Neural cell (in vitro differentiated cells): ENCODE results near the gene RAB6A. TPM values are rescaled to one million over a fixed set of nuclear protein-coding genes. Genes with fewer than 3 reads are reported as not detected.
A peak's percentile ranks its signal among the peaks of the same experiment; 100 is the strongest.

Source experiments
- H2AFZ ChIP-seq: fragments of 200-600, 300-800 bp; sonication (generic), shearing (Covaris generic); 2 replicates; pipeline ENCODE4 v1.6.0; 2014; ENCODE audit warnings: low read depth, mild to moderate bottlenecking, antibody characterized with exemption, low read length, moderate library complexity
- H3F3A ChIP-seq: fragments of 200-600 bp; shearing (Covaris generic); 2 replicates; pipeline ENCODE4 v1.6.1; 2016; ENCODE audit warnings: mild to moderate bottlenecking, moderate library complexity, mixed read lengths, antibody characterized with exemption, low read length; ENCODE audit not compliant: insufficient read depth, poor library complexity, severe bottlenecking
- H3K27ac ChIP-seq: fragments of 200-600, 300-800 bp; sonication (generic), shearing (Covaris generic); 2 replicates; pipeline ENCODE4 v1.5.1; 2014; ENCODE audit warnings: mild to moderate bottlenecking, low read length, moderate library complexity
- H3K27me3 ChIP-seq: fragments of 300-800, 200-600 bp; sonication (generic), shearing (Covaris generic); 2 replicates; pipeline ENCODE4 v1.6.0; 2014; ENCODE audit warnings: mild to moderate bottlenecking, low read depth, low read length, moderate library complexity; ENCODE audit not compliant: insufficient read depth
- H3K36me3 ChIP-seq: fragments of 300-800, 200-600 bp; sonication (generic), shearing (Covaris generic); 2 replicates; pipeline ENCODE4 v1.5.1; 2014; ENCODE audit warnings: mild to moderate bottlenecking, antibody characterized with exemption, low read length, moderate library complexity; ENCODE audit not compliant: insufficient read depth
- H3K4me2 ChIP-seq: fragments of 300-800, 200-600 bp; sonication (generic), shearing (Covaris generic); 2 replicates; pipeline ENCODE4 v1.6.0; 2014; ENCODE audit warnings: mild to moderate bottlenecking, low read length
- H3K4me3 ChIP-seq: fragments of 300-800, 200-600 bp; sonication (generic), shearing (Covaris generic); 2 replicates; pipeline ENCODE4 v1.5.1; 2014; ENCODE audit warnings: mild to moderate bottlenecking, low read length, moderate library complexity
- H3K79me2 ChIP-seq: fragments of 200-600 bp; shearing (Covaris generic); replicated peaks from 2 replicates; pipeline ENCODE4 v1.6.0; 2014; ENCODE audit warnings: mild to moderate bottlenecking, low read length, moderate library complexity; ENCODE audit not compliant: insufficient read depth
- H3K9ac ChIP-seq: fragments of 300-800, 200-600 bp; sonication (generic), shearing (Covaris generic); 2 replicates; pipeline ENCODE4 v1.6.1; 2016; ENCODE audit warnings: mild to moderate bottlenecking, low read length, mixed read lengths
- H3K9me2 ChIP-seq: fragments of 200-600 bp; shearing (Covaris generic); 2 replicates; pipeline ENCODE4 v1.6.1; 2016; ENCODE audit warnings: mild to moderate bottlenecking, low read length, mixed read lengths; ENCODE audit not compliant: insufficient read depth
- H3K9me3 ChIP-seq: fragments of 200-600, 300-800 bp; sonication (generic), shearing (Covaris generic); 2 replicates; pipeline ENCODE4 v1.6.1; 2016; ENCODE audit warnings: mild to moderate bottlenecking, mixed run types, low read length, moderate library complexity, mixed read lengths
- H4K20me1 ChIP-seq: fragments of 200-600 bp; shearing (Covaris generic); 2 replicates; pipeline ENCODE4 v1.6.1; 2016; ENCODE audit warnings: mild to moderate bottlenecking, mixed run types; ENCODE audit not compliant: insufficient read depth
- CTCF ChIP-seq: fragments of 450-650 bp; IDR thresholded peaks from 2 replicates; pipeline ENCODE4 v1.5.1; 2014; ENCODE audit warnings: antibody characterized with exemption, mild to moderate bottlenecking, moderate library complexity; ENCODE audit not compliant: poor library complexity, severe bottlenecking
- EP300 ChIP-seq: fragments of 450-650 bp; conservative IDR thresholded peaks from 2 replicates; pipeline ENCODE4 v1.6.1; 2014; ENCODE audit warnings: antibody characterized with exemption, mild to moderate bottlenecking, moderate library complexity; ENCODE audit not compliant: poor library complexity, severe bottlenecking
- EZH2 ChIP-seq: fragments of 200-600, 300-800 bp; shearing (Covaris generic), sonication (generic); IDR thresholded peaks from 2 replicates; pipeline ENCODE4 v1.6.1; 2014; ENCODE audit warnings: antibody characterized with exemption, low read length, borderline replicate concordance, mild to moderate bottlenecking; ENCODE audit not compliant: insufficient read depth, poor library complexity, severe bottlenecking
- MXI1 ChIP-seq: fragments of 450-650 bp; conservative IDR thresholded peaks from 2 replicates; pipeline ENCODE4 v1.6.1; 2014; ENCODE audit warnings: antibody characterized with exemption, mild to moderate bottlenecking; ENCODE audit not compliant: poor library complexity, severe bottlenecking
- POLR2AphosphoS5 ChIP-seq: IDR thresholded peaks from 2 replicates; pipeline ENCODE4 v1.6.1; 2012
- RAD21 ChIP-seq: fragments of 450-650 bp; conservative IDR thresholded peaks from 2 replicates; pipeline ENCODE4 v1.6.1; 2014; ENCODE audit warnings: antibody characterized with exemption, mild to moderate bottlenecking, moderate library complexity
- REST ChIP-seq: IDR thresholded peaks from 2 replicates; pipeline ENCODE4 v1.6.1; 2012; ENCODE audit warnings: borderline replicate concordance
- SMC3 ChIP-seq: fragments of 450-650 bp; conservative IDR thresholded peaks from 2 replicates; pipeline ENCODE4 v1.6.1; 2014; ENCODE audit warnings: antibody characterized with exemption, mild to moderate bottlenecking, moderate library complexity; ENCODE audit not compliant: poor library complexity
- TAF1 ChIP-seq: IDR thresholded peaks from 2 replicates; pipeline ENCODE4 v1.6.1; 2012; ENCODE audit warnings: low read depth
- polyA minus RNA-seq: library from RNA; depleted of rRNA, polyadenylated mRNA; stranded (reverse); fragments of >200 nt; gene quantifications from 2 replicates; pipeline ENCODE4 v1.2.3, GENCODE V29; 2014
- polyA plus RNA-seq: library from polyadenylated mRNA; depleted of rRNA; stranded (reverse); fragments of >200 nt; gene quantifications from 2 replicates; pipeline ENCODE4 v1.2.3, GENCODE V29; 2014

Gene RAB6A
- 155 and 207 TPM in 2 replicates for polyA plus RNA-seq
- polyA minus RNA-seq: 229 and 233 TPM in 2 replicates

- Histone ChIP-seq H3K9me2 (no peaks in the 10 kb centered on the region), H3K4me3 (peak within 1 kb of the TSS; percentile 67), H4K20me1 (peaks cover 10% of the 10 kb centered on the region), H3K36me3 (no peaks in the 10 kb centered on the region), H3K9me3 (no peaks in the 10 kb centered on the region), H3K79me2 (peaks cover 43% of the 10 kb centered on the region), H3K27me3 (no peaks in the 10 kb centered on the region), H2AFZ (peak within 1 kb of the TSS; percentile 99), H3F3A (no peaks in the 10 kb centered on the region), H3K9ac (peak within 1 kb of the TSS; percentile 89), H3K4me2 (peak within 1 kb of the TSS; percentile 89), H3K27ac (peak within 1 kb of the TSS; percentile 95)
- TF ChIP-seq RAD21 (peak; percentile 73), REST (no peak), EP300 (peak; percentile 87), POLR2AphosphoS5 (no peak), MXI1 (peak; percentile 88), CTCF (peak; percentile 92), TAF1 (peak; percentile 90), SMC3 (peak; percentile 81), EZH2 (no peak)
These were observed at the start of gene RAB6A for GRCh38 chr11:73760679-73761402. RAB6A (minus strand) TSS chr11:73761074; CDS start chr11:73760635, 439 bp downstream.

GRCh38 chr11:73810637-73811036, 49.8 kb upstream of the RAB6A start:
- H3K9ac ChIP-seq: no peak overlapping the region
- no peaks in the 10 kb centered on the region for H3K79me2 ChIP-seq
- TF ChIP-seq EP300 (no peak), RAD21 (no peak), EZH2 (no peak), MXI1 (no peak), CTCF (no peak), POLR2AphosphoS5 (no peak), SMC3 (no peak), TAF1 (no peak), REST (no peak)
- H3K27me3 ChIP-seq: no peaks in the 10 kb centered on the region
- H2AFZ ChIP-seq: no peak overlapping the region
- no peak overlapping the region for H3K27ac ChIP-seq
- no peaks in the 10 kb centered on the region for H3K9me2 ChIP-seq
- H3K4me2 ChIP-seq: no peak overlapping the region
- no peak overlapping the region for H3K4me3 ChIP-seq
- H3K9me3 ChIP-seq: no peaks in the 10 kb centered on the region
- no peaks in the 10 kb centered on the region for H3F3A ChIP-seq
- peaks cover 6% of the 10 kb centered on the region for H3K36me3 ChIP-seq
- no peaks in the 10 kb centered on the region for H4K20me1 ChIP-seq
